NB4 (cell line): ENCODE results near the gene POU3F1.

Experiments used
- MYC ChIP-seq: IDR thresholded peaks from 2 replicates; pipeline ENCODE4 v1.6.1; 2011; ENCODE audit warnings: low read depth, low read length
- POLR2A ChIP-seq: IDR thresholded peaks from 2 replicates; pipeline ENCODE4 v1.6.1; 2011; ENCODE audit warnings: mild to moderate bottlenecking; ENCODE audit not compliant: insufficient read length; ENCODE audit errors: extremely low read depth
- TF ChIP-seq, protein P1 (sequence below): IDR thresholded peaks from one replicate; pipeline ENCODE4 v1.5.1; 2012; ENCODE audit warnings: low read depth, low read length
- TF ChIP-seq, protein P2 (sequence below): IDR thresholded peaks from 2 replicates; pipeline ENCODE4 v1.6.1; 2011; ENCODE audit warnings: low read depth, low read length

DNA sequence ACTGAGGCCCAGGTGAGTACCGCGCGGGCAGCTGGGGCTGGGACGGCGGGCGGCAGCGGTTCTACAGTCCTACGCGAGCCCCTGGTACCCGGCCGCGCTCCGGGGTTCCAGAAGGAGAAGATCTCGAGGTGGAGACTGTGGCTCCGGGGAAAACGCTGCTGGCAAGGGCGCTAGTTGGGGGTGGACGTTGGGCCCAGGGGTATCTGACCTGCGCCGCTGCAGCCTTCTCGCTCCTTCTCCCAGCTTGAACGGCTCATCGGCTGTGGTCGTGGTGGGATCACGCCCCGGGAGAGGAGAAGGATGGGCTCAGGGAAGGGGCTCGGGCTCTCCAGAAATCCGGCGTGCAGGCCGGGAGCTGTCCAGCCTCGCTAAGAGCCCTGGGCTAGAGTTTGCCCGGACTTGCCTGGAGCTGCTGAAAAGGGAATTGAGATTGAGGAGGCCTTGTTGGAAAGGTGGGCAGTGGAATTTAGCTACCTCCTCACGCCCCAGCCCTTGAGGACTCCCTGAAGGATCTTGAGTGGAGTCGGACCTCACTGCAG is 1.1 kb upstream of the POU3F1 start:
- TF ChIP-seq, protein P1, sequence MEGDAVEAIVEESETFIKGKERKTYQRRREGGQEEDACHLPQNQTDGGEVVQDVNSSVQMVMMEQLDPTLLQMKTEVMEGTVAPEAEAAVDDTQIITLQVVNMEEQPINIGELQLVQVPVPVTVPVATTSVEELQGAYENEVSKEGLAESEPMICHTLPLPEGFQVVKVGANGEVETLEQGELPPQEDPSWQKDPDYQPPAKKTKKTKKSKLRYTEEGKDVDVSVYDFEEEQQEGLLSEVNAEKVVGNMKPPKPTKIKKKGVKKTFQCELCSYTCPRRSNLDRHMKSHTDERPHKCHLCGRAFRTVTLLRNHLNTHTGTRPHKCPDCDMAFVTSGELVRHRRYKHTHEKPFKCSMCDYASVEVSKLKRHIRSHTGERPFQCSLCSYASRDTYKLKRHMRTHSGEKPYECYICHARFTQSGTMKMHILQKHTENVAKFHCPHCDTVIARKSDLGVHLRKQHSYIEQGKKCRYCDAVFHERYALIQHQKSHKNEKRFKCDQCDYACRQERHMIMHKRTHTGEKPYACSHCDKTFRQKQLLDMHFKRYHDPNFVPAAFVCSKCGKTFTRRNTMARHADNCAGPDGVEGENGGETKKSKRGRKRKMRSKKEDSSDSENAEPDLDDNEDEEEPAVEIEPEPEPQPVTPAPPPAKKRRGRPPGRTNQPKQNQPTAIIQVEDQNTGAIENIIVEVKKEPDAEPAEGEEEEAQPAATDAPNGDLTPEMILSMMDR, result no peak
- TF ChIP-seq POLR2A, result no peak
- TF ChIP-seq, protein P2, sequence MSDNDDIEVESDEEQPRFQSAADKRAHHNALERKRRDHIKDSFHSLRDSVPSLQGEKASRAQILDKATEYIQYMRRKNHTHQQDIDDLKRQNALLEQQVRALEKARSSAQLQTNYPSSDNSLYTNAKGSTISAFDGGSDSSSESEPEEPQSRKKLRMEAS, result no peak
- TF ChIP-seq MYC, result no peak
